ENCODE data around the gene ASCL3. TPM values are rescaled to one million over a fixed set of nuclear protein-coding genes. Genes with fewer than 3 reads are reported as not detected.

ASCL3 gene, protein sequence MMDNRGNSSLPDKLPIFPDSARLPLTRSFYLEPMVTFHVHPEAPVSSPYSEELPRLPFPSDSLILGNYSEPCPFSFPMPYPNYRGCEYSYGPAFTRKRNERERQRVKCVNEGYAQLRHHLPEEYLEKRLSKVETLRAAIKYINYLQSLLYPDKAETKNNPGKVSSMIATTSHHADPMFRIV
- total RNA-seq = not detected in 2 replicates

DNA sequence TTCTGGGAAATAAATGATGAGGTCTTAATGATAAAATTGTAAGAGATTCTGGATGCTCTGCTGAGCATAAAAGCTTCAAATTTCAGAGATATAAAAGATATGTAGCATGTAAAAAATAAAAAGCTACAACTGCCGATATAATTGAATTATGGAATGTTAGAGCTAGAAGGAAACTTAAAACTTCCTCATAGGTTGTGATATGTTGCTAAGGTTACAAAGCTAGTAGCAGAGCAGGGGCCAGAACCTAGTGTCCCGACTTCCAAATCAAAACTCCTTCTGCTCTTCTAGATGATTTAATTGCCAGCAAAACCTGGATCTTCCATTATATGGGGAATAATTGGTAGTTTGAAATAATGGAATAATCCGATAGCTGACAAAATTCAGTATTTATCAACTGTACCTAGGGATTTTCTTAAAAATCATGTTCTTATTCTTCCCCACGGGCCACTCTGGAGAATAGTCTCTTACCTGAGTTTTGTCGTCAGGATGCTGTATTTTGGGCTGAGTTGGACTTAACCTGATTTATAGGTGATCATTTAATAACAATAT, at the start of gene ASCL3:
Gene ASCL3, minus strand, starts transcription at position 499 of the 549 bp plus-strand sequence. CDS start 4,855 bp downstream, outside the sequence.

DNA sequence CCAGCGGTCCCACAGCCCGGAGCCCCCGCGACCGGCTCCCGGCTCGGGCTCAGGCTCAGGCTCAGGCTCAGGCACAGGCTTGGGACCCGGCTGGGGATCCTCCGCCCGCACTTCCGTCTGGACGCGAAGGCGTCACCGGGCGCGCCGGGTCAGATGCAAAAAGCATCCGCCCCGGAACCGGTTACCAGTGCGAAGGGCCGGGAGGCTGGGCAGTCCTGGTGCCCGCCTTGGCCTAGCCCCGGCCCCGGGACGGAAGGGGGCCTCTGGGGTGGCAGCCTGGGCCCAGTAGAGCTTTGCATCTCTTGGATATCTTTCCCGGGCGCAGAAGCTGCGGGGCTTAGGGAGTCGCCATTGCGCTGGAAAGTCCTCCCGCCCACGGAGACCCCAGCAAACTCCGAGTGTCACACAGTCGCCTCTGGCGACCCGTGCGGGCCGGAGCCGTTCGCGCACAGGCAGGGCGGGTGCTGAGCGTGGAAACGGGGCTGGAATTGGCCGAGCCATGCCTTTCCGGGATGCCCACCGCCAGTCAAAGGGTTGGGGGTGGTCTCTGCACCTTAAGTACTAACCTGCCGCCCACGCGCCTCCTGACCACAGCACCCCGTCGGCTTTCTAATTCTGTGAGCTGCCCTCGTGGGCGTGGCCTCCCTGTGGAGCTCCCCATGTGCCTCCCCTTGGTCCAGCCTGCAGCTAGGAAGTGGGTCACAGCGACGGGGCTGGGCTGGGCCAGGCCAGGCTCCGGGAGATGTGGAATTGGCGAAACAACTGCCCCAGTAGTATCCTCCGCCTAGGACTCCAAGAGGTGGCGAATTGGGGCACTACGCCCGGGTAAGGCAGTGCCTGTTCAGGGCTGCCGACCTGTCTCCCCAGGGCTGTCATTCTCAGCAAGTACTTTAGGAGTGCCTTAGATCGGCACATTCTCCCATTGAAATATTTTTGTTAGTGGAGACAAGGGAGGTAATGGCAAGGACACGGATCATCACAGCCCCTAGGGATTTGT, 21.8 kb upstream of the ASCL3 start, which contains the start of gene TMEM9B:
Gene TMEM9B, minus strand, starts transcription at position 119 of the 997 bp plus-strand sequence. CDS start 129 bp downstream, outside the sequence.

DNA sequence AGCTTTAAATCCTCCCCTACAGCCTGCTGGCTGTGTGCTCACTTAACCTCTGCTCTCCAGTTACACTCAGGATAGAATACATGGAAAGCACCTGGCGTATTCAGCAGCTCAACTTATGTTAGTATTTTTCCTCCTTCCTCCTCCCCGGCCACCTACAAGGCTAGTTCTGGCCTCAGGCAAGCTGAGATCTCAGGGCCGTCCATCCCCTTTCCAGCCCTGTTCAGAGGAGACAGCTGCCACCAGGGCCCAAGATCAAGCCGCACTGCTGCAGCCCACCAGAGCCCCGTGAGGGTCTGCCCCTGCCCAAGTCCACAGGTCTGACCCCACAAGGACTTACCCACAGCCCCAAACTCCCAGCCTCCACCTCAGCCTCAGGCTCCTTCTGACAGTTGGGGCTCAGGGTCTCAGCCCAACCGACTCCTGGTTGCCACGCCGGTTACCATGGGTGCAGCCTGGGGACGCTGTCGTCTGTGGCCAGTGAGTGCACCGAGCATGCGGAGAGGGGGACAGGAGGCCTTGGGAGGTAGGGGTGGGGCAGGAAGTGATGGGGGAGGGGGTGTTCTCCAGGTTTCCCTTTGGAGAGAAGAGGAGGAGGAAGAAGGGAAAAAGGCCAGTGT, 10.1 kb downstream of the ASCL3 start, which contains the start of gene C11orf16:
Gene C11orf16, minus strand, starts transcription at position 384 of the 617 bp plus-strand sequence. CDS start 639 bp downstream, outside the sequence.

DNA sequence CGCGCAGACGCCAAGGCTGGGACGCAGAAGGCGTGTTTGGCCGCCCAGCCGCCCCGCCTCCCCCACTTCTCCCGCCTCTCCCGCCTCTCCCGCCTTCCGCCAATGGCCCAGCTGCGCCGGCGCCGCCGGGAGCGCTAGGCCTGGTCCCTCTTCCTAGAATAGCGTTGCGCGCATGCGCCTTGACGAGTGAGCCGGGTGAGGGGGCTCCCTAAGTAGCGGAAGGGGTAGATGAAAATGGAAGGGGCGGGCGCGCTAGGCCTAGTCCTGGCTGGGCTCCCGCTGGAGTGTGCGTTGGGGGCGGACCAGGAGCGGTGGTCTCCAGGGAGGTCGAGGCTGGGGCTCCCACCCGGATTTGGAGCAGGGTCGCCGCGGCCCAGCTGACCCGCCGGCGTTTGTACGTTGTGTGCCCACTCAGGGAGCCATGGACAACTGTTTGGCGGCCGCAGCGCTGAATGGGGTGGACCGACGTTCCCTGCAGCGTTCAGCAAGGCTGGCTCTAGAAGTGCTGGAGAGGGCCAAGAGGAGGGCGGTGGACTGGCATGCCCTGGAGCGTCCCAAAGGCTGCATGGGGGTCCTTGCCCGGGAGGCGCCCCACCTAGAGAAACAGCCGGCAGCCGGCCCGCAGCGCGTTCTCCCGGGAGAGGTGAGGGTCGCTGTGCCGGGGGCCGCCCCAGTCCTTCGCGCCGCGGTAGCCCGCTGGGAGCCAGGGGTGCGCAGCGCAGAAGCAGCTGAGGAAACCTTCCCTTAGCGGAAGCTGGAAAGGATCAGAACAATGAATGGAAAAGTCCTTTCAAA, 31.6 kb downstream of the ASCL3 start, which contains the start of gene AKIP1:
Gene AKIP1, plus strand, starts transcription at position 161 of the 795 bp plus-strand sequence. Its CDS starts 261 bp downstream, at position 422.

Other genes starting within 250 kb of the ASCL3 start
- gene AKIP1, start 31.8 kb downstream of the ASCL3 start, total RNA-seq = 30.9 and 35.4 TPM in 2 replicates
- gene C11orf16, start 10.1 kb downstream of the ASCL3 start, total RNA-seq = not detected in 2 replicates
- 29.9 and 42.2 TPM in 2 replicates for gene TMEM9B, start 21.4 kb upstream of the ASCL3 start, total RNA-seq
- gene NRIP3, start 61.0 kb upstream of the ASCL3 start, total RNA-seq = 7.0 and 24.0 TPM in 2 replicates
- gene SCUBE2, start 148.6 kb upstream of the ASCL3 start, total RNA-seq = 0.15 and 0.32 TPM in 2 replicates

Data from epithelial cell of umbilical artery (primary cell).